GM06990 (cell line): ENCODE data around the gene CACNA1C.

Source experiments
- DNase-seq: peaks from one replicate; pipeline ENCODE4 v3.0.0-alpha.2; 2011; ENCODE audit not compliant: insufficient read length; ENCODE audit errors: extremely low read depth
- H3K27me3 ChIP-seq: replicated peaks from 2 replicates; pipeline ENCODE4 v1.6.0; 2011; ENCODE audit warnings: low read length; ENCODE audit not compliant: control insufficient read depth, insufficient read depth
- H3K36me3 ChIP-seq: 2 replicates; pipeline ENCODE4 v1.5.1; 2011; ENCODE audit warnings: low read length; ENCODE audit not compliant: control insufficient read depth, insufficient read depth
- H3K4me3 ChIP-seq: replicated peaks from 2 replicates; pipeline ENCODE4 v1.5.1; 2011; ENCODE audit warnings: low read depth, mild to moderate bottlenecking, control low read depth, low read length
- CTCF ChIP-seq: IDR thresholded peaks from 2 replicates; pipeline ENCODE4 v1.5.1; 2011; ENCODE audit warnings: low read length, control low read depth, mild to moderate bottlenecking, inconsistent platforms; ENCODE audit not compliant: insufficient read depth, poor library complexity, severe bottlenecking

Gene CACNA1C

GRCh38 chr12:2177003-2177402 is 124.2 kb downstream of the CACNA1C start:
- H3K36me3 ChIP-seq = no peaks in the 10 kb centered on the region
- no peak for DNase-seq
- TF ChIP-seq CTCF = no peak
- H3K4me3 ChIP-seq = no peak overlapping the region
- H3K27me3 ChIP-seq = no peaks in the 10 kb centered on the region

GRCh38 chr12:2177751-2178150 is 125.0 kb downstream of the CACNA1C start:
- no peak for DNase-seq
- Histone ChIP-seq H3K27me3 (no peaks in the 10 kb centered on the region), H3K36me3 (no peaks in the 10 kb centered on the region), H3K4me3 (no peak overlapping the region)
- TF ChIP-seq CTCF = no peak

- Histone ChIP-seq H3K4me3 (no peak overlapping the region), H3K27me3 (no peaks in the 10 kb centered on the region), H3K36me3 (no peaks in the 10 kb centered on the region)
- no peak for DNase-seq
- TF ChIP-seq CTCF = no peak
Measured at GRCh38 chr12:2179058-2179457, 126.3 kb downstream of the CACNA1C start.

DNA sequence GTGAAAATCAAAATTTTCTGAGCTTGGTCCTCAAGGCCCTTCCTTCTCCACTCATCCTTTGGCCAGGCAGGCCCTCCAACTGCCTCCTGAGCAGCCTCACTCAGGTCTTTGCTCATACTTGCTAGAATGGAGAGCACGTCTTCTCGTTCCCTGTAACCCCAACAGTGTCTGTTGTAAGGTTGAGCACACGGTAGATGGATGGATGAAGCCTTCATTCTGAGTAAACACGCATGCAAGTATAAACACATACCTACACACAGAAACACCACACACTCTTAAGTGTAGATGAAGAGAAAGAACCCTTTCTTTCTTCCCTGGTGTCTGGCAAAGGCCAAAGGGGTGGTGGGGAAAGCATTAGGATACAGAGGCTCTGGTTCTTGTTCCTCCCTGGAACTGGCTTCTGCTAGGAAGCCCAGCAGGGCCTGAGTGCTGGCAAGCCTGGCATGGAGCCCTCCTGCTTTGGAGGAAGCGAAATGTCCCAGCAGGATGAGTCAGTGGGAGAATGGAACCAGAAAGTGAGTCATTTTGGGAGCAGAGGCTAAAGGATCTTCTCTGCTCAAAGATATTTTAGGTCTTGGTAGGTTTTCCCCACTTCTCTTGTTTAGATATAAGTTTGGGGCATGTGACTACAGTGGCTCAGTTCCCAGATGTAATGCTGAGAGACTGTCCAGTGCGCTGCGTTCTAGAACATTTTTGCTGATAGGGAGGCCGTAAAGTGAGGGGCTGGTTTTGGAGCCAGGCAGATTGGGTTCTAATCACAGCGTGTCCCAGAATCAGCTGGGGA is 127.4 kb downstream of the CACNA1C start:
- no peak overlapping the region for H3K4me3 ChIP-seq
- no peaks in the 10 kb centered on the region for H3K27me3 ChIP-seq
- no peaks in the 10 kb centered on the region for H3K36me3 ChIP-seq
- no peak for TF ChIP-seq CTCF
- no peak for DNase-seq

DNA sequence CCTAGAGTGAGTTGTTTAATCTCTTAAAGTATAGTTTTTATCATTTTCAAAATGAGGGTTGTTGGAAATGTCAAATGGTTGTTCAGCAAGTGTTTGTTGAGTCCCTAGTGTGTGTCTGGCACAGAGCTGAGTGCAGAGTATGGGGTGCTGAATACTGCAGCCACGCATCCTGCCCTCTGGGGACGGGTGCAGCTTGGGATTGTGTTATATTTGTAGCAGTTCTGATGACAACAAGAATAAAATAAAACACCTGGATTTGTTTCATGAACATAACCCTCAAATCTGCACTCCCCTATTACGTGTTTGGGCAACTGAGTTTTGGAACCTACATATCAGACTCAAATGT is 127.9 kb downstream of the CACNA1C start:
- Histone ChIP-seq H3K36me3 (no peaks in the 10 kb centered on the region), H3K27me3 (no peaks in the 10 kb centered on the region), H3K4me3 (no peak overlapping the region)
- no peak for DNase-seq
- no peak for TF ChIP-seq CTCF
